Measurements from ENCODE around the gene CSTB.

DNA sequence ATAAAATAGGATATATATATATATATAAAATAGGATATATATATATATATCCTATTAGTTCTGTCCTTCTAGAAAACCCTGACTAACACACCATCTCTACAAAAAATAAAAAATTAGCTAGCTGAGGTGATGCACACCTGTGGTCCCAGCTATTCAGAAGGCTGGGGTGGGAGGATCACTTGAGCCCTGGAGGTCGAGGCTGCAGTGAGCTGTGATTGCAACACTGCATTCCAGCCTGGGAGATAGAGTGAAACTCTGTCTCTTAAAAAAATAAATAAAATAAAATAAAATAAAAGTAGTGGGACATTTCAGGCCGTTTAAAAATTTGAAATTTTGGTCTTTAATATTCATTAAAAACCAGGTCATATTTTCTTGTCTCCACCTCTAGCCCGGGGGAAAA is 9.0 kb upstream of the CSTB start:
- TF ChIP-seq CTCF (conservative IDR thresholded peaks at IDR 0.05; ENCODE audit: low read depth, low read length) = no peak
- no peak for TF ChIP-seq EZH2 (IDR thresholded peaks at IDR 0.05; ENCODE audit: low read length, unreplicated experiment)
